Measurements from ENCODE around the gene BAAT.

BAAT gene

DNA sequence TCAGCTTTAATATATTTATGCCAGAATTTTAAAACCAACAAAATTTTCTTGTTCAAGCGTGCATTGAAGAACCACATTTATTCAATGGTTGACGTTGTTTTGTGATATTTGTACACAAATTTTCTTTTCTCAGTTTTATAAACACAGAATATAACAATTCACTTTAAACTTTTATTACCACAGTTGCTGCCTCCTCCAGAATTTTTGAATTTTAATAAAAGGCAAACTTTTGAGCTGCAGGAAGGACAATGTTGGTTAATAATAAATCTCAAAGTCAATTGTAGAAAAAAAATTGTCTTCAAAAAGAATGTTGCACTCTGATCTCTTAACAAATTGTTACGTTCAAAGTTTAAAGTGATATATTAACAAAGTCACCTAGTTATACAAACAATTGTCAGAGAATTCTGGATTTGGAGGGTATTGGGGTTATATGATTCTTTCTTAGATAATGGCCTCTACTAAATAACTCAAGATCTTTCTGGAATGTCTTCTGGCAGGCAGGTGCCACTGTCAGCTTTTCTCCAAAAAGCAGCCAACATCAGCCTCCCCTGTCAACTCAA is 60.5 kb downstream of the BAAT start:
- DNase-seq (ENCODE audit: low read depth in 1 of 2, low spot score in 1 of 2), result no peak

DNA sequence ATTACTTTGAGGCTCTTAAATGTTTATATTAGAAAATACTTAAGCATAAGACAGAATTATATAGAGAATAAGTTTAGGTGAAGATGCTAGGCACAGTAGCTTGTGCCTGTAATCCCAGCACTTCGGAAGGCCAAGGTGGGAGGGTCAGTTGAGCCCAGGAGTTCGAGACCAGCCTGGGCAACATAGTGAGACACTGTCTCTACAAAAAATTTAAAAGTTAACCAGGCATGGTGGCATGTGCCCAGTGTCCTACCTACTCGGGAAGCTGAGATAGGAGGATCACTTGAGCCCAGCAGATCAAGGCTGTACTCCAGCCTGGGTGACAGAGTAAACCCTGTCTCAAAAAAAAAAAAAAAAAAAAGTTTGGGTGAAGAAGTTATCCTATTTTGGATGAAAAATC is 61.7 kb downstream of the BAAT start:
- DNase-seq (ENCODE audit: low read depth in 1 of 2, low spot score in 1 of 2), result no peak

DNA sequence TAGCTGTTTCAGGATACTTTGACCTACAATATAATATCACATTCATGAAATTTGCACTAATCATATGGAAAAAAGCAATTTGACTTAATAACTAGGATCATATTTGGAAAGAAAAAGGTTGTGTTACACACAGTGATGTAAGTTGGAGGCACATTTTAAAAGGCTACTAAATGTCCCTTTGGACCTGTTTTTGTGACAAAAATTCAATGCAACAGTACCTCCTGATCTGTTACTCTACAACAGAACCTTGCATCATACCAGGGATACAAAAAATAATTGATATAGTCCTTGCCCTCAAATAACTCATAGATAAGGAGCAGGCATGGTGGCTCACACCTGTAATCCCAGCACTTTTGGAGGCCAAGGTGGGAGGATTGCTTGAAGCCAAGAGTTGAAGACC is 67.1 kb downstream of the BAAT start:
- no peak for DNase-seq (ENCODE audit: low read depth in 1 of 2, low spot score in 1 of 2)

DNA sequence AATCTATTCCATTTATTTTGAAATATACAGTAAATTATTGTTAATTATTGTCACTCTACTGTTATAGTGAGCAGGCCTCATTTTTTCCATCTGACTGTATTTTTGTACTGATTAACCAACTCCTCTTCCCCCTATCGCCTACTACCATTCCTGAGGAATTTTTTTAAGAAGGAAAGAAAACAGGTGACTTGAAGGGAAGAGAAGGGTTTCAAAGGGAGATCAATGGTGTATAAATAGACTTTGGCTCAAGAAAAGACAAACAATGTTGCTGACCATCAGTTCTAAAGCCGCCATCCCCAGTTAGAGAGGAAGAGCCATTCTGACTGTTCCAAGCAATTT is 69.7 kb downstream of the BAAT start:
- no peak for DNase-seq (ENCODE audit: low read depth in 1 of 2, low spot score in 1 of 2)

DNA sequence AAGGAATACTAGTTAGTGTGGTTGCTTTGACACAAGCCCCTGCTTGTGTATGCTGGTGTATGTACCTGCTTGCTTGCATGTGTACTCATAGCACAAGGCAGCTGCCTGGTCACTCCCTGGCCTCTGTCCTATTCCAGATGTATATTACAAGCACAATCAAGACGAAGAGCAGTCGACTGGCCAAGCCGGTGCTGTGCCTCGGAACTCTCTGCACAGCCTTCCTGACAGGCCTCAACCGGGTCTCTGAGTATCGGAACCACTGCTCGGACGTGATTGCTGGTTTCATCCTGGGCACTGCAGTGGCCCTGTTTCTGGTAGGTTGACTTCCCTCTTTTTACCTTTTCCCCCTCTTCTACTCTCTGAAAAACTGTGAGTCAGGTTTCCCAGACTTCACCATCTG is 72.1 kb downstream of the BAAT start:
- DNase-seq (ENCODE audit: low read depth in 1 of 2, low spot score in 1 of 2), result no peak

DNA sequence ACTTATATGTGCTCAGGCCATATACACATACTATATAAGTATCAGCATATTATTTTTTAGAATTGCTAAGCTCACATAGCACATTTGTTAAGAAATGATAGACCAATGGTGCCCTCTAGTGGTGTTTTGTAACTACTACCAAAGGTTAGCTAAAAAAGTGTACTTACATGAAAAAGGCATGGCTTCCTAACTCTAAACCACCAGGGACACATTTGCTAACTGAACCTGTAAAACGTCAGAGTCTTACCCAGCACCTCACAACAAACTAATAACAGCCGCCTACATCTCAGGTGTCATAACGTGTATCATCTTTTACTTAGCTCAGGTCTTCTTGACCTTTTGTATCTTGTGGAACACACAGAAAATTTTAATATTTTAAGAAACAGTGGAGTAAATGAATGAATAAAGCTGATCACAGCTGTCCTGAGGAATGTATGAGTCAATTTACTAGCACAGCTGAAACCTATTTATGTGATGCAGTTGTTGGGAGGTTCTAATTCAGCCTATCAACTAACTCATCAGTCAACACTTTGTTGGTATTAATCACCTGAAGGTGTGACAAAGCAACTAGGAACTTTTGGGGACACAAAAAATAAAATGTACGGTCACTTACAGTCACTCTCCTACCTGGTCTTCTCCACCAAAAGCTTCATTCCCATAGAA is 72.9 kb downstream of the BAAT start:
- DNase-seq (ENCODE audit: low read depth in 1 of 2, low spot score in 1 of 2), result no peak

DNA sequence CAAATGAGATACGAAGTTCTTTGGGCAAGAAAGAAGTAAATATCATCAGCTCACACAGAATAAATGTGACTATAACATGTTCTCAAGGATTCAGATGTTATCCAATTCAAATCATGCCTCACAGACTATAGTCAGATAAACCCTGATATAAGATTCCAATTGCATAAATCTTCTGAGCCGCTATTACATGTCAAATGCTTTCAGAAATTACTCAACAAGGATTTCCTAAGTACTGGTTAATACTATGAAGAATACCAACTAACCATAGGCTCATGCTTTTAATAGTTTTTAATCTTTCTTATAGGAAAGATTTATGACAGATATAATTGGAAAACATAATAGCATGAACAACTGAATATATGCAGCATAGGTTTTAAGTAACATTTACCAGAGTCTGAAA is 73.6 kb downstream of the BAAT start:
- no peak for DNase-seq (ENCODE audit: low read depth in 1 of 2, low spot score in 1 of 2)

Measured in stimulated activated CD4-positive, alpha-beta T cell treated with anti-CD3 and anti-CD28 coated beads, Interleukin-15, amount 100 ng/mL, for 1 hour (primary cell).